CD14-positive monocyte (primary cell): ENCODE results near the gene AMPD1. TPM values are rescaled to one million over a fixed set of nuclear protein-coding genes. Genes with fewer than 3 reads are reported as not detected.
A peak's percentile ranks its signal among the peaks of the same experiment; 100 is the strongest.

Experiments used
- DNase-seq, 3 donors: peaks; one replicate each; pipeline ENCODE4 v3.0.0-alpha.2; 2011 to 2022
- H2AFZ ChIP-seq: 2 replicates; pipeline ENCODE4 v1.6.0; 2012; ENCODE audit warnings: mild to moderate bottlenecking, low read depth, low read length, inconsistent platforms; ENCODE audit not compliant: insufficient read depth, poor library complexity, severe bottlenecking
- H3K27ac ChIP-seq, 2 donors: 1 replicate in 1 of 2; 2 replicates in 1 of 2; pipeline ENCODE4 v1.5.1; 2012 to 2013; ENCODE audit warnings: low read length in 2 of 2, control low read depth in 1 of 2, inconsistent platforms in 1 of 2, low read depth in 1 of 2, mild to moderate bottlenecking in 1 of 2
- H3K27me3 ChIP-seq, 2 donors: one replicate each; pipeline versions ENCODE4 v1.6.0 to v1.6.1; 2011 to 2013; ENCODE audit warnings: low read length in 2 of 2; ENCODE audit not compliant: control insufficient read depth in 2 of 2, insufficient read depth in 2 of 2
- H3K36me3 ChIP-seq, 2 donors: replicated peaks in 1 of 2; 1 replicate in 1 of 2; 2 replicates in 1 of 2; pipeline versions ENCODE4 v1.5.1 to v1.6.1; 2012 to 2013; ENCODE audit warnings: low read length in 2 of 2, control low read depth in 1 of 2, inconsistent platforms in 1 of 2, mild to moderate bottlenecking in 1 of 2; ENCODE audit not compliant: insufficient read depth in 2 of 2, control insufficient read depth in 1 of 2
- H3K4me1 ChIP-seq, 2 donors: 1 replicate in 1 of 2; 2 replicates in 1 of 2; pipeline versions ENCODE4 v1.5.1 to v1.6.1; 2012 to 2013; ENCODE audit warnings: low read length in 2 of 2, control low read depth in 1 of 2, inconsistent platforms in 1 of 2, mild to moderate bottlenecking in 1 of 2, moderate library complexity in 1 of 2; ENCODE audit not compliant: insufficient read depth in 2 of 2, control insufficient read depth in 1 of 2
- H3K4me2 ChIP-seq: replicated peaks from 2 replicates; pipeline ENCODE3; 2012; ENCODE audit warnings: low read length, moderate library complexity, mild to moderate bottlenecking; ENCODE audit not compliant: poor library complexity, severe bottlenecking; ENCODE audit errors: extremely low read depth
- H3K4me3 ChIP-seq, 3 experiments: fragments of 200-600 bp in 1 of 3; sonication (generic) in 1 of 3; replicated peaks in 1 of 3; 1 replicate in 2 of 3; 2 replicates in 1 of 3; pipeline ENCODE4 v1.5.1; 2011 to 2013; ENCODE audit warnings: low read length in 3 of 3, mild to moderate bottlenecking in 3 of 3, control low read depth in 2 of 3, low read depth in 2 of 3, inconsistent platforms in 1 of 3, moderate library complexity in 1 of 3
- H3K79me2 ChIP-seq: 2 replicates; pipeline ENCODE4 v1.6.0; 2012; ENCODE audit warnings: mild to moderate bottlenecking, control low read depth, inconsistent platforms, low read length, moderate library complexity; ENCODE audit not compliant: insufficient read depth
- H3K9ac ChIP-seq: 2 replicates; pipeline ENCODE4 v1.6.0; 2017; ENCODE audit warnings: low read length, mild to moderate bottlenecking; ENCODE audit not compliant: insufficient read depth, poor library complexity, severe bottlenecking
- H3K9me3 ChIP-seq, 2 donors: replicated peaks in 1 of 2; 1 replicate in 1 of 2; 2 replicates in 1 of 2; pipeline versions ENCODE4 v1.5.1 to v1.6.1; 2012 to 2013; ENCODE audit warnings: low read length in 2 of 2, control low read depth in 1 of 2; ENCODE audit not compliant: control insufficient read depth in 1 of 2, insufficient read depth in 1 of 2
- H4K20me1 ChIP-seq: 2 replicates; pipeline ENCODE4 v1.6.0; 2012; ENCODE audit warnings: mild to moderate bottlenecking, low read length, control low read depth, moderate library complexity; ENCODE audit not compliant: insufficient read depth
- H3K27ac Mint-ChIP-seq, 7 donors: one replicate each; pipeline ENCODE4 v1.8.0; 2020; ENCODE audit warnings: mild to moderate bottlenecking in 7 of 7, mixed read lengths in 7 of 7, moderate library complexity in 6 of 7, inconsistent platforms in 2 of 7
- H3K27me3 Mint-ChIP-seq, 3 donors: one replicate each; pipeline ENCODE4 v1.8.0; 2021 to 2022; ENCODE audit warnings: low read depth in 3 of 3, mild to moderate bottlenecking in 3 of 3, mixed read lengths in 3 of 3, moderate library complexity in 3 of 3, inconsistent platforms in 1 of 3
- H3K36me3 Mint-ChIP-seq, 2 donors: one replicate each; pipeline ENCODE4 v1.8.0; 2020; ENCODE audit warnings: mixed read lengths in 2 of 2, inconsistent platforms in 1 of 2, mild to moderate bottlenecking in 1 of 2
- H3K4me1 Mint-ChIP-seq: one replicate; pipeline ENCODE4 v1.8.0; 2020; ENCODE audit warnings: mild to moderate bottlenecking, mixed read lengths
- H3K4me3 Mint-ChIP-seq, 2 donors: one replicate each; pipeline ENCODE4 v1.8.0; 2020; ENCODE audit warnings: mild to moderate bottlenecking in 2 of 2, mixed read lengths in 2 of 2, moderate library complexity in 1 of 2
- H3K9me3 Mint-ChIP-seq, 7 donors: one replicate each; pipeline ENCODE4 v1.8.0; 2020 to 2022; ENCODE audit warnings: mixed read lengths in 7 of 7, mild to moderate bottlenecking in 6 of 7, moderate library complexity in 6 of 7, inconsistent platforms in 2 of 7
- CTCF ChIP-seq: fragments of 200-600 bp; IDR thresholded peaks from one replicate; pipeline ENCODE4 v1.8.0; 2022; ENCODE audit warnings: antibody characterized with exemption, mild to moderate bottlenecking
- WGBS: methylation state at CpG from one replicate; pipeline ENCODE4 v1.1.5; 2013; ENCODE audit warnings: missing lambda C conversion rate; ENCODE audit not compliant: insufficient coverage; 5-methylcytosine and 5-hydroxymethylcytosine counted together
- intact Hi-C, 2 donors: fragments of 100-400 bp; cut with micrococcal nuclease; formaldehyde crosslinking; loops; one replicate each; pipeline versions ENCODE4 v1.15.0 to v1.15.1; 2023
- polyA plus RNA-seq, 3 donors: library from polyadenylated mRNA; depleted of rRNA in 1 of 3; unstranded in 2 of 3; stranded (reverse) in 1 of 3; fragments of 300-500 nt in 2 of 3; fragments of >200 nt in 1 of 3; fragmentation: Illumina TruSeq in 2 of 3; gene quantifications; 1 replicate in 2 of 3; 2 replicates in 1 of 3; pipeline ENCODE4 v1.2.3, GENCODE V29; 2012 to 2021

AMPD1 gene
- polyA plus RNA-seq, 3 donors = not detected

GRCh38 chr1:114720492-114720891 lies 25.1 kb upstream of the AMPD1 start:
- Histone ChIP-seq H3K4me3 (no peak overlapping the region), H3K9ac (no peak overlapping the region), H3K27ac (no peak overlapping the region), H3K36me3 (peaks cover 80 to 85% of the 10 kb centered on the region in 2 donors), H3K4me2 (no peak overlapping the region), H3K27me3 (no peaks in the 10 kb centered on the region), H2AFZ (no peak overlapping the region), H3K79me2 (peaks cover 20% of the 10 kb centered on the region), H3K9me3 (no peaks in the 10 kb centered on the region), H4K20me1 (peaks cover 4% of the 10 kb centered on the region), H3K4me1 (peaks cover 11 to 13% of the 10 kb centered on the region in 2 donors)
- H3K4me1 Mint-ChIP-seq = peaks cover 11% of the 10 kb centered on the region
- intact Hi-C loops = no loop called here
- H3K27me3 Mint-ChIP-seq = no peaks in the 10 kb centered on the region
- TF ChIP-seq CTCF = no peak
- DNase-seq = no peak
- WGBS = no CpG with 5 or more reads among the region's 4 CpGs
- H3K27ac Mint-ChIP-seq = peak overlapping the region in 1 of 7 donors; percentile 34
- H3K9me3 Mint-ChIP-seq = no peaks in the 10 kb centered on the region
- no peak overlapping the region for H3K4me3 Mint-ChIP-seq
- peaks cover 66 to 81% of the 10 kb centered on the region in 2 donors for H3K36me3 Mint-ChIP-seq

- no peaks in the 10 kb centered on the region for H3K27me3 Mint-ChIP-seq
- peak overlapping the region in 2 of 7 donors; percentile 18 to 36 for H3K27ac Mint-ChIP-seq
- peaks cover 13 to 16% of the 10 kb centered on the region in 2 donors for H3K4me1 ChIP-seq
- H4K20me1 ChIP-seq = peaks cover 4% of the 10 kb centered on the region
- no peak for DNase-seq
- H3K4me3 ChIP-seq = no peak overlapping the region
- H3K36me3 Mint-ChIP-seq = peaks cover 57 to 71% of the 10 kb centered on the region in 2 donors
- WGBS = no CpG with 5 or more reads among the region's 3 CpGs
- peak overlapping the region in 1 of 2 donors; percentile 38 for H3K27ac ChIP-seq
- intact Hi-C loops = loop anchor here in 1 of 2 donors (5.0 kb wide), 1 partner anchor 38 kb away; the partner anchor contains the start of gene CSDE1
- H3K4me1 Mint-ChIP-seq = peaks cover 13% of the 10 kb centered on the region
- H3K36me3 ChIP-seq = peaks cover 72 to 75% of the 10 kb centered on the region in 2 donors
- no peak for TF ChIP-seq CTCF
- H3K4me3 Mint-ChIP-seq = no peak overlapping the region
- H3K27me3 ChIP-seq = no peaks in the 10 kb centered on the region
- no peak overlapping the region for H3K4me2 ChIP-seq
- H3K9ac ChIP-seq = no peak overlapping the region
- no peaks in the 10 kb centered on the region for H3K9me3 Mint-ChIP-seq
- no peaks in the 10 kb centered on the region for H3K9me3 ChIP-seq
- H2AFZ ChIP-seq = no peak overlapping the region
- peaks cover 29% of the 10 kb centered on the region for H3K79me2 ChIP-seq
These were observed 24.1 kb upstream of the AMPD1 start for GRCh38 chr1:114719424-114719787.
